Pons (tissue), 1 donor: ENCODE results near the gene PTPRE.
"Not testable (repeated sequence)": the region's sequence is repeated elsewhere in the genome, so short reads cannot be mapped to it uniquely, and the experiment has no call there.

Experiments
- DNase-seq: peaks from one replicate; pipeline ENCODE4 v3.0.0-alpha.2; 2016; ENCODE audit warnings: low spot score

The PTPRE gene

DNA sequence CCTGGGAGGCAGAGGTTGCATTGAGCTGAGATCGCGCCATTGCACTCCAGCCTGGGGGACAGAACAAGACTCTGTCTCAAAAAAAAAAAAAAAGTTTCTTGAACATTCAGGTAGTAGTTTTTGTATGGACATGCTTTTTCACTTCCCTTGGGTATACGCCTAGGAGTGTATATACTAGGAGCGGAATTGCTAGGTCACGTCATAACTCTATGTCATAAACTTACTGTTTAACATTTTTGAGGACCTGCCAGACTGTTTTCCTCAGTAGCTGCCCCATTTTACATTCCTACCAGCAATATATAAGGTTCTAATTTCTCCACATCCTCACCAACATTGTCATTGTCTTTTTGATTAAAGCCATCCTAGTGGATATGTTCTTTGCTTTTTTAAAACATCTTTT, 167.7 kb downstream of the PTPRE start:
- no peak for DNase-seq

GRCh38 chr10:128077155-128077875, 170.4 kb downstream of the PTPRE start:
- DNase-seq = no peak

GRCh38 chr10:128078136-128078969, 171.4 kb downstream of the PTPRE start:
- no peak for DNase-seq

GRCh38 chr10:128080231-128080630, 173.3 kb downstream of the PTPRE start:
- DNase-seq = no peak

DNA sequence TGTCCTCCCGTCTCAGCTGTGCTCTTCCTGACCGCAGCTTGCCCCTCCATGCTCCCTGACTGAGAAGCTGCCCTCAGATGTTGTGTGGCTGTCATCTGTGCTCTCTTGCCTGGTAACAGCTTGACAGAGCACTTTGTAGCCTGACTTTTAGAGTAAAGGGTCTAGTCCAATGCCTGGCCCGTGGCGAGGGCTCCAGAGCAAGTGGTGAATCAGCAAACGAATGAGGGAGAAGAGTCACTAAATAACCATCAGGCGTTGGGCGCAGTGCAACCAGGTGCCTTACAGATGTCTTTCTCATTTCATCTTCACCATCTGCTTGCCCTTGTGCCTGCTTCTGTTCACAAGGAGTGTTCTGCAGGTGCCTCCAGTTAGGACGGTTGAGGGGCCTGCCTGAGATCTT, 173.7 kb downstream of the PTPRE start:
- no peak for DNase-seq

- no peak for DNase-seq
These were observed 174.3 kb downstream of the PTPRE start for GRCh38 chr10:128081222-128081621.

- no peak for DNase-seq
These were observed 174.8 kb downstream of the PTPRE start for GRCh38 chr10:128081720-128082119.

GRCh38 chr10:128083191-128083895, 176.4 kb downstream of the PTPRE start:
- DNase-seq = no peak

DNA sequence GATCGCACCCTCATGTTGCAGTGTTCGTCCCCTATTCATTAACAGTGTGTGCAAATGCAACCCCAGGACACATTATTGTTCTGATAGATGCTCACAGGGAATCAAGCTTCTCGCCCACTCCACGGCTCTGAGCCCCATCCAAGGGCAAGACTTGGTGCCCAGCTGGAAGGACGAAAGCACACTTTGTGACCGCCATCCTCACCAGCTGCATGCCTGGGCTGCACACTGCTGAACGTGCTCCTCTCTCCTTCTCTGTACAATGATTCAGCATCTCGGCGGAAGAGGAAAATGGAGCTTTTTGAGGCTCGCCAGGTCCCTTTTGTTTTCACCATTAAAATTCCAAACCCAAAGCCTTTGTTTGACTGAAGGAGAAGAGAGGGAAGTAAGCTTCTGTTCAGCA, 177.5 kb downstream of the PTPRE start:
- no peak for DNase-seq

- DNase-seq = no peak
These were observed 178.1 kb downstream of the PTPRE start for GRCh38 chr10:128084991-128085390.

GRCh38 chr10:128086003-128086863, 179.3 kb downstream of the PTPRE start:
- no peak for DNase-seq

DNA sequence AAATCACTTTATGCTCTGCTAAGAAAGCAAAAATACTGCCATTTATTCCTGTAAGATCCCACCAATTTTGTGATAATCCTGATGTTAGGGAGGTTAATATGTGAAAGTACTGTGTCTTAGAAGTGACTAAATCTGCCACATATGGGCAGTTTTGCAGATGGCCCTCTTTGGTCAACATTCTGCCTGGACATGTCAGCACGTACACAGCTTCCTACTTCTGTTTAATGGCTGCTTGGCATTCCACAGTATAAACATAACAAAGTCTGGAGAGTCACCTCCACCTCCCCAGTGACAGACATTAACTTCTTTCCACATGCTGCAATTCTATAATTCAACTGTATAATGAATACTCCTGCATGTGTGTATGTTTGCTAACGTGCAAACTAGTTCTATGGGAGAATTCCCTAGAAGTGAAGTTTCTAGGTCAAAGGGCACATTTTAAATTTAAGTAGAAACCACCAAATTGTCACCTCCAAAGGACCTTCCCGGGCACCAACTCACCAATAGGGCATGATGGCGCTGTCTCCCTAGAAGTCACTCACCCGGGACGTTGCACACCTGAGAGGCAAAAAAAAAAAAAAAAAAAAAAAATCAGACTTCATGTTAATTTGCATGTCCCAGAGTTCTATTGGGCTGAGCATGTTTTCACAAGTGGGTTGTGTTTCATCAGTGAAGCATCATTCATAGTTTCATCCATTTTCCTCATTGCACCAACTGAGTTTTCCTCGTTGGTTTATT, 180.4 kb downstream of the PTPRE start:
- DNase-seq = no peak

- DNase-seq = no peak
These were observed 181.2 kb downstream of the PTPRE start for GRCh38 chr10:128087884-128088709.

GRCh38 chr10:128091636-128092210, 184.8 kb downstream of the PTPRE start:
- no peak for DNase-seq

- no peak for DNase-seq
These were observed 185.6 kb downstream of the PTPRE start for GRCh38 chr10:128092454-128092853.

- not testable (repeated sequence) for DNase-seq
These were observed 187.7 kb downstream of the PTPRE start for GRCh38 chr10:128094596-128094995.

- no peak for DNase-seq
These were observed 188.3 kb downstream of the PTPRE start for GRCh38 chr10:128095027-128095752.

DNA sequence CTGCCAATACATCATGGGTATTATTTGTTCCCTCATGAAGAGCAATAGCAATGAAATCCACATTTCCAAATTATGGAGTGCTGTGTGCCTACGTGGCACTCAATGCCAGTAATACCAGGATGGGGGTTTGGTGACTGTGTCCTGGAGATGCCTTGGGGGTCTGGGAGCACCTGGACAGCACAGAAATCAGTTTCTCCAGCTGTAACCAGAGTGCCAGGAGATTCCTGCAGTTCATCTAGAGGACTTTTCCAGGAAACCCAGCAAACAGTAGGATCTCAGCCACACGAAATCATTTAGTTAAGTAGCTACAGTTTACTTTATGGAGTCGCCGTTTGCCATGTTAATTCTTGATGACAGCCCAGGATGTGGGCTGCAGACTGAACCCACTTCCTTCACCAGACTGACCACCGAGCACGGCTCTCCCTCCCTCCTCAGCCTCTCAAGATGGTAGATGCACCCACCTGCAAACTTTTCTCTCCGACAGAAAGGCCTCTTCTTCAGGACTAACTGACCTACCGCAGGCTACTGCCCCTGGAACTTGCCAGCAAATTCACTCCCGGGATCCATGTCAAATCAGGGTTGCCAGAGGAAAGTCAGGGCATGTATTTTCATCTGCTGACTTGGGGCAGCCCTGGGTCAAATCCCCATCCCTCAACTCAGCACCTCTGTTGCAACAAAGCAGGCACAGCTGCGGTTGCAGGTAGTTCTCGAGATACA, 189.0 kb downstream of the PTPRE start:
- DNase-seq = no peak
